HepG2 (cell line): ENCODE measurements around the gene KIAA1755.

ENCODE experiments used
- CEBPG ChIP-seq: IDR thresholded peaks from 2 replicates; pipeline ENCODE4 v1.6.1; 2016
- ELF4 ChIP-seq: sonication (generic); formaldehyde crosslinking; IDR thresholded peaks from 2 replicates; pipeline ENCODE4 v1.5.0; 2020; ENCODE audit warnings: missing genetic modification reagents, mild to moderate bottlenecking, moderate library complexity, borderline replicate concordance
- GABPA ChIP-seq, 2 experiments: IDR thresholded peaks; 2 replicates each; pipeline ENCODE4 v1.6.1; 2011 to 2016; ENCODE audit warnings: low read depth in 2 of 2, low read length in 1 of 2, missing biosample characterization in 1 of 2, missing genetic modification characterization in 1 of 2
- LCORL ChIP-seq, 2 experiments: fragments of 450-650 bp in 1 of 2; sonication (generic) in 1 of 2; formaldehyde crosslinking in 1 of 2; IDR thresholded peaks; 2 replicates each; pipeline versions ENCODE4 v1.5.0 to v1.6.1; 2017 to 2020; ENCODE audit warnings: antibody characterized with exemption in 1 of 2, missing genetic modification reagents in 1 of 2
- NFYB ChIP-seq: sonication (generic); formaldehyde crosslinking; IDR thresholded peaks from 2 replicates; pipeline ENCODE4 v1.4.0; 2020; ENCODE audit warnings: missing genetic modification reagents
- NR3C1 ChIP-seq: sonication (generic); formaldehyde crosslinking; IDR thresholded peaks from 2 replicates; pipeline ENCODE4 v1.4.0; 2020; ENCODE audit warnings: missing genetic modification reagents
- RBFOX2 ChIP-seq: fragments of 200-400 bp; formaldehyde crosslinking; IDR thresholded peaks from 2 replicates; pipeline ENCODE4 v1.6.1; 2017; ENCODE audit warnings: low read depth, mild to moderate bottlenecking, low read length
- ZFX ChIP-seq: sonication (generic); formaldehyde crosslinking; IDR thresholded peaks from 2 replicates; pipeline ENCODE4 v1.4.0; 2020; ENCODE audit warnings: mild to moderate bottlenecking, low read depth, missing genetic modification reagents, moderate library complexity
- ZZZ3 ChIP-seq: sonication (generic); formaldehyde crosslinking; IDR thresholded peaks from 2 replicates; pipeline ENCODE4 v1.4.0; 2020; ENCODE audit warnings: missing genetic modification reagents, mild to moderate bottlenecking, borderline replicate concordance
- TF ChIP-seq, protein P1 (sequence below), 2 experiments: fragments of 450-650 bp in 1 of 2; sonication (generic) in 1 of 2; formaldehyde crosslinking in 1 of 2; IDR thresholded peaks; 2 replicates each; pipeline versions ENCODE4 v1.6.1 to v1.8.0; 2016 to 2022; ENCODE audit warnings: antibody characterized with exemption in 1 of 2, mild to moderate bottlenecking in 1 of 2, missing genetic modification reagents in 1 of 2
- TF ChIP-seq, protein P2 (sequence below): fragments of 450-650 bp; IDR thresholded peaks from 2 replicates; pipeline ENCODE4 v1.6.1; 2017; ENCODE audit warnings: mild to moderate bottlenecking
- TF ChIP-seq, protein P3 (sequence below): sonication (generic); formaldehyde crosslinking; IDR thresholded peaks from 2 replicates; pipeline ENCODE4 v1.8.1; 2023; ENCODE audit warnings: mild to moderate bottlenecking, missing genetic modification reagents, borderline replicate concordance
- TF ChIP-seq, protein P4 (sequence below): sonication (generic); formaldehyde crosslinking; IDR thresholded peaks from 2 replicates; pipeline ENCODE4 v1.5.0; 2020; ENCODE audit warnings: mild to moderate bottlenecking, missing genetic modification reagents, moderate library complexity
- TF ChIP-seq, protein P5 (sequence below): sonication (generic); formaldehyde crosslinking; IDR thresholded peaks from 2 replicates; pipeline ENCODE4 v1.8.1; 2022; ENCODE audit warnings: low read depth, mild to moderate bottlenecking, missing genetic modification reagents

DNA sequence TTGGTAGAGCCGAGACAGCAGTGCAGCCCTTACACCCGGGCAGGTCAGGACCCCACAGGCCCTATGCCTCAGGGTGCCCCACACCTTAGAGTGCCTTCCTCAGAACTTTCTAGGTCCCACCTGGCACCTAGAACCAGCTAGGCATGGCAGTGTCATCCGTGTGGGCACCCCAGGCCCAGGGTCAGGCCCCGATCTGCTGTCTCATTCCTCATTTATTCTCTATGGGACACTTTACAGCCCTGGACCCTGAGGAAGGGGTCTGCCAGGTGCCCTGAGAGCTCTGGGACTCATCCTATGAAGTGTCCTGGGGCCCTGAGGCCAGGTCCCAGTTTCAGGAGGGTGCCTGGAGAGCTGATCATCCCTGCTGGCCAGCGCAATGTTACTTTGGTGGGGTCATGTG is 35.3 kb upstream of the KIAA1755 start:
- TF ChIP-seq, protein P1, sequence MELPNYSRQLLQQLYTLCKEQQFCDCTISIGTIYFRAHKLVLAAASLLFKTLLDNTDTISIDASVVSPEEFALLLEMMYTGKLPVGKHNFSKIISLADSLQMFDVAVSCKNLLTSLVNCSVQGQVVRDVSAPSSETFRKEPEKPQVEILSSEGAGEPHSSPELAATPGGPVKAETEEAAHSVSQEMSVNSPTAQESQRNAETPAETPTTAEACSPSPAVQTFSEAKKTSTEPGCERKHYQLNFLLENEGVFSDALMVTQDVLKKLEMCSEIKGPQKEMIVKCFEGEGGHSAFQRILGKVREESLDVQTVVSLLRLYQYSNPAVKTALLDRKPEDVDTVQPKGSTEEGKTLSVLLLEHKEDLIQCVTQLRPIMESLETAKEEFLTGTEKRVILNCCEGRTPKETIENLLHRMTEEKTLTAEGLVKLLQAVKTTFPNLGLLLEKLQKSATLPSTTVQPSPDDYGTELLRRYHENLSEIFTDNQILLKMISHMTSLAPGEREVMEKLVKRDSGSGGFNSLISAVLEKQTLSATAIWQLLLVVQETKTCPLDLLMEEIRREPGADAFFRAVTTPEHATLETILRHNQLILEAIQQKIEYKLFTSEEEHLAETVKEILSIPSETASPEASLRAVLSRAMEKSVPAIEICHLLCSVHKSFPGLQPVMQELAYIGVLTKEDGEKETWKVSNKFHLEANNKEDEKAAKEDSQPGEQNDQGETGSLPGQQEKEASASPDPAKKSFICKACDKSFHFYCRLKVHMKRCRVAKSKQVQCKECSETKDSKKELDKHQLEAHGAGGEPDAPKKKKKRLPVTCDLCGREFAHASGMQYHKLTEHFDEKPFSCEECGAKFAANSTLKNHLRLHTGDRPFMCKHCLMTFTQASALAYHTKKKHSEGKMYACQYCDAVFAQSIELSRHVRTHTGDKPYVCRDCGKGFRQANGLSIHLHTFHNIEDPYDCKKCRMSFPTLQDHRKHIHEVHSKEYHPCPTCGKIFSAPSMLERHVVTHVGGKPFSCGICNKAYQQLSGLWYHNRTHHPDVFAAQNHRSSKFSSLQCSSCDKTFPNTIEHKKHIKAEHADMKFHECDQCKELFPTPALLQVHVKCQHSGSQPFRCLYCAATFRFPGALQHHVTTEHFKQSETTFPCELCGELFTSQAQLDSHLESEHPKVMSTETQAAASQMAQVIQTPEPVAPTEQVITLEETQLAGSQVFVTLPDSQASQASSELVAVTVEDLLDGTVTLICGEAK (IDR thresholded peaks at IDR 0.05) = no peak
- TF ChIP-seq, protein P1 (CRISPR knock-in tag; IDR thresholded peaks at IDR 0.05) = no peak
- TF ChIP-seq ZFX (no peak), ELF4 (CRISPR knock-in tag) (no peak), NFYB (CRISPR knock-in tag) (no peak), LCORL (IDR thresholded peaks at IDR 0.05) (no peak), LCORL (CRISPR knock-in tag; IDR thresholded peaks at IDR 0.05) (no peak), CEBPG (no peak), ZZZ3 (CRISPR knock-in tag) (no peak), RBFOX2 (no peak), GABPA (IDR thresholded peaks at IDR 0.05; ENCODE audit: low read depth, low read length) (no peak), GABPA (CRISPR knock-in tag; IDR thresholded peaks at IDR 0.05; ENCODE audit: low read depth) (no peak), NR3C1 (CRISPR knock-in tag) (no peak)
- TF ChIP-seq, protein P2, sequence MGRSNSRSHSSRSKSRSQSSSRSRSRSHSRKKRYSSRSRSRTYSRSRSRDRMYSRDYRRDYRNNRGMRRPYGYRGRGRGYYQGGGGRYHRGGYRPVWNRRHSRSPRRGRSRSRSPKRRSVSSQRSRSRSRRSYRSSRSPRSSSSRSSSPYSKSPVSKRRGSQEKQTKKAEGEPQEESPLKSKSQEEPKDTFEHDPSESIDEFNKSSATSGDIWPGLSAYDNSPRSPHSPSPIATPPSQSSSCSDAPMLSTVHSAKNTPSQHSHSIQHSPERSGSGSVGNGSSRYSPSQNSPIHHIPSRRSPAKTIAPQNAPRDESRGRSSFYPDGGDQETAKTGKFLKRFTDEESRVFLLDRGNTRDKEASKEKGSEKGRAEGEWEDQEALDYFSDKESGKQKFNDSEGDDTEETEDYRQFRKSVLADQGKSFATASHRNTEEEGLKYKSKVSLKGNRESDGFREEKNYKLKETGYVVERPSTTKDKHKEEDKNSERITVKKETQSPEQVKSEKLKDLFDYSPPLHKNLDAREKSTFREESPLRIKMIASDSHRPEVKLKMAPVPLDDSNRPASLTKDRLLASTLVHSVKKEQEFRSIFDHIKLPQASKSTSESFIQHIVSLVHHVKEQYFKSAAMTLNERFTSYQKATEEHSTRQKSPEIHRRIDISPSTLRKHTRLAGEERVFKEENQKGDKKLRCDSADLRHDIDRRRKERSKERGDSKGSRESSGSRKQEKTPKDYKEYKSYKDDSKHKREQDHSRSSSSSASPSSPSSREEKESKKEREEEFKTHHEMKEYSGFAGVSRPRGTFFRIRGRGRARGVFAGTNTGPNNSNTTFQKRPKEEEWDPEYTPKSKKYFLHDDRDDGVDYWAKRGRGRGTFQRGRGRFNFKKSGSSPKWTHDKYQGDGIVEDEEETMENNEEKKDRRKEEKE = no peak
- TF ChIP-seq, protein P3, sequence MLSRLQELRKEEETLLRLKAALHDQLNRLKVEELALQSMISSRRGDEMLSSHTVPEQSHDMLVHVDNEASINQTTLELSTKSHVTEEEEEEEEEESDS (CRISPR knock-in tag) = no peak
- TF ChIP-seq, protein P4, sequence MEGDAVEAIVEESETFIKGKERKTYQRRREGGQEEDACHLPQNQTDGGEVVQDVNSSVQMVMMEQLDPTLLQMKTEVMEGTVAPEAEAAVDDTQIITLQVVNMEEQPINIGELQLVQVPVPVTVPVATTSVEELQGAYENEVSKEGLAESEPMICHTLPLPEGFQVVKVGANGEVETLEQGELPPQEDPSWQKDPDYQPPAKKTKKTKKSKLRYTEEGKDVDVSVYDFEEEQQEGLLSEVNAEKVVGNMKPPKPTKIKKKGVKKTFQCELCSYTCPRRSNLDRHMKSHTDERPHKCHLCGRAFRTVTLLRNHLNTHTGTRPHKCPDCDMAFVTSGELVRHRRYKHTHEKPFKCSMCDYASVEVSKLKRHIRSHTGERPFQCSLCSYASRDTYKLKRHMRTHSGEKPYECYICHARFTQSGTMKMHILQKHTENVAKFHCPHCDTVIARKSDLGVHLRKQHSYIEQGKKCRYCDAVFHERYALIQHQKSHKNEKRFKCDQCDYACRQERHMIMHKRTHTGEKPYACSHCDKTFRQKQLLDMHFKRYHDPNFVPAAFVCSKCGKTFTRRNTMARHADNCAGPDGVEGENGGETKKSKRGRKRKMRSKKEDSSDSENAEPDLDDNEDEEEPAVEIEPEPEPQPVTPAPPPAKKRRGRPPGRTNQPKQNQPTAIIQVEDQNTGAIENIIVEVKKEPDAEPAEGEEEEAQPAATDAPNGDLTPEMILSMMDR (CRISPR knock-in tag) = no peak
- TF ChIP-seq, protein P5, sequence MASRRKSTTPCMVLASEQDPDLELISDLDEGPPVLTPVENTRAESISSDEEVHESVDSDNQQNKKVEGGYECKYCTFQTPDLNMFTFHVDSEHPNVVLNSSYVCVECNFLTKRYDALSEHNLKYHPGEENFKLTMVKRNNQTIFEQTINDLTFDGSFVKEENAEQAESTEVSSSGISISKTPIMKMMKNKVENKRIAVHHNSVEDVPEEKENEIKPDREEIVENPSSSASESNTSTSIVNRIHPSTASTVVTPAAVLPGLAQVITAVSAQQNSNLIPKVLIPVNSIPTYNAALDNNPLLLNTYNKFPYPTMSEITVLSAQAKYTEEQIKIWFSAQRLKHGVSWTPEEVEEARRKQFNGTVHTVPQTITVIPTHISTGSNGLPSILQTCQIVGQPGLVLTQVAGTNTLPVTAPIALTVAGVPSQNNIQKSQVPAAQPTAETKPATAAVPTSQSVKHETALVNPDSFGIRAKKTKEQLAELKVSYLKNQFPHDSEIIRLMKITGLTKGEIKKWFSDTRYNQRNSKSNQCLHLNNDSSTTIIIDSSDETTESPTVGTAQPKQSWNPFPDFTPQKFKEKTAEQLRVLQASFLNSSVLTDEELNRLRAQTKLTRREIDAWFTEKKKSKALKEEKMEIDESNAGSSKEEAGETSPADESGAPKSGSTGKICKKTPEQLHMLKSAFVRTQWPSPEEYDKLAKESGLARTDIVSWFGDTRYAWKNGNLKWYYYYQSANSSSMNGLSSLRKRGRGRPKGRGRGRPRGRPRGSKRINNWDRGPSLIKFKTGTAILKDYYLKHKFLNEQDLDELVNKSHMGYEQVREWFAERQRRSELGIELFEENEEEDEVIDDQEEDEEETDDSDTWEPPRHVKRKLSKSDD (CRISPR knock-in tag) = no peak
